Endometrial microvascular endothelial cells (primary cell): Measurements from ENCODE around the gene AP1M1. TPM values are rescaled to one million over a fixed set of nuclear protein-coding genes. Genes with fewer than 3 reads are reported as not detected.
"Not testable (repeated sequence)": the region's sequence is repeated elsewhere in the genome, so short reads cannot be mapped to it uniquely, and the experiment has no call there.

ENCODE experiments used
- in situ Hi-C: cut with HindIII; loops from 2 replicates; pipeline ENCODE4 v1.10.0; 2017; ENCODE audit warnings: low sequenced_read_pairs, low pct_unique_long_range_greater_than_20kb; ENCODE audit errors: inconsistent ontology term
- total RNA-seq: library from RNA; depleted of rRNA; stranded (reverse); fragments of >200 nt; gene quantifications from one replicate; pipeline ENCODE4 v1.2.3, GENCODE V29; 2015; ENCODE audit errors: inconsistent ontology term

Gene AP1M1
- total RNA-seq, 1 donor from 2014 or later, result 173 TPM

DNA sequence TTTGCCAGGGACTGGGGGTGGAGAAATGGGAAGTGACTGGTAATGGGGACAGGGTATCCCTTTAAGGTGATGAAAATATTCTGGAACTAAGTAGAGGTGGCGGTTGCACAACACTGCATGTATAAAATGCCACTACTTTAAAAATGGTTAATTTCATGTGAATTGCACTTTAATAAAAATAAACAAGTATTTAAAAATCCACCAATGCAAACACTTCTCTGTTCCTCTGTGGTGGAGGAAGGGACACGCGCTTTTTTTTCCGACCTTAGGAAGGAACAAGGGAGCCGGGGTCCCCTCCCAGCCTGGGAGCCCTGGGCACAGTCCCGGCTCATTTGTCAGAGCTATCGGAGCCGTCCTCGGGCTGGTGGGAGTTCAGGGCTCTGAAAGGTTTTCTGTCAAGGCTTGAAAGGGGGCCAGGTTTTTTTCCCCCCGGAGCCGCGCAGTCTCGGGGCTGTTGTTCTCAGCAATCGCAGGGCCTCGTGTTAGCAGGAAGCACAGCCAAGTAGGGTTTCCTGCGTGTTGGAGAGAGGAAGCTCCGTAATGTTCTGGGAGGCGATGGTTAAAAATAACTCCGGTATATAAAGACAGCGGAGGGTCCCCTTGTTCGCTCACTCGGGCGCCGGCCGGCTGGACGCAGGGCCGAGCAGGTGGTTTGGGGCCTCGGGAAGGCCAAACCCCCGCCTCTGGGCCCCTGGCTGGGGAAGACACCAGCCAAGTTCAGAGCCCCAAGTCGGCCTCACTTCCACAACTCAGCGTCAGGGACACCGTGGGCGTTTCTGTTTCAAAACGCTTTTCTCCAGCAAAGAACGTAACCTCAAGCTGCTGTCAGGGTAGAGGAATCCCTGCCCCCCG, 85.7 kb downstream of the AP1M1 start:
- in situ Hi-C loops, result no loop called here

DNA sequence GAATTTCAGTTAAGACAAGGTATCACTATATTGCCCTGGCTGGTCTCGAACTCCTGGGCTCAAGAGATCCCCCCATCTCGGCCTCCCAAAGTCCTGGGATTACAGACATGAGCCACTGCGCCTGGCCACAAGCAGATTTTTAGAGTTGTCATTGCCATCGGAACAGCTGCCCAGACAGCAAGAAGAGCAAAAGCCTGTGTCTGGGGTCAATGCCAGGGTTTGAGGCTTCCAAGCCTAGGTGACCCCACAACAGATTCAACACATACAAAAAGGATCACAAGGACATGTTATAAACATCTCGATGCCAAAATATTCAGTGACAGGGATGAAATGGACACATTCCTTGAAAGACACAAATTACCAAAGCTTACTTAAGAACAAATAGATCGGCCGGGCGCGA, 86.8 kb downstream of the AP1M1 start:
- in situ Hi-C loops, result no loop called here

DNA sequence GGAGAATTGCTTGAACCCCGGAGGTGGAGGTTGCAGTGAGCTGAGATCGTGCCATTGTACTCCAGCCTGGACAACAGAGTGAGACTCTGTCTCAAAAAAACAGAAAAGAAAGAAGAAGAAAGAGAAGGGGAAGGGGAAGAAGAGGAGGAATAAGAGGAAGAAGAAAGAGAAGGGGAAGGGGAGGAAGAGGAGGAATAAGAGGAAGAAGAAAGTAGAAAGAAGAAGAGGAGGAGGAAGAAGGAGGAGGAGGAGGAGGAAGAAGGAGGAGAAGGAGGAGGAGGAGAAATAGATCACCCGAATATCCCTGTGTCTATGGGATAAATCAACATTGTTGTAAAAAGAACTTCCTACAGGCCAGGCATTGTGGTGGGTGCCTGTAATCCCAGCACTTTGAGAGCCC, 87.4 kb downstream of the AP1M1 start:
- in situ Hi-C loops, result not testable (repeated sequence)

DNA sequence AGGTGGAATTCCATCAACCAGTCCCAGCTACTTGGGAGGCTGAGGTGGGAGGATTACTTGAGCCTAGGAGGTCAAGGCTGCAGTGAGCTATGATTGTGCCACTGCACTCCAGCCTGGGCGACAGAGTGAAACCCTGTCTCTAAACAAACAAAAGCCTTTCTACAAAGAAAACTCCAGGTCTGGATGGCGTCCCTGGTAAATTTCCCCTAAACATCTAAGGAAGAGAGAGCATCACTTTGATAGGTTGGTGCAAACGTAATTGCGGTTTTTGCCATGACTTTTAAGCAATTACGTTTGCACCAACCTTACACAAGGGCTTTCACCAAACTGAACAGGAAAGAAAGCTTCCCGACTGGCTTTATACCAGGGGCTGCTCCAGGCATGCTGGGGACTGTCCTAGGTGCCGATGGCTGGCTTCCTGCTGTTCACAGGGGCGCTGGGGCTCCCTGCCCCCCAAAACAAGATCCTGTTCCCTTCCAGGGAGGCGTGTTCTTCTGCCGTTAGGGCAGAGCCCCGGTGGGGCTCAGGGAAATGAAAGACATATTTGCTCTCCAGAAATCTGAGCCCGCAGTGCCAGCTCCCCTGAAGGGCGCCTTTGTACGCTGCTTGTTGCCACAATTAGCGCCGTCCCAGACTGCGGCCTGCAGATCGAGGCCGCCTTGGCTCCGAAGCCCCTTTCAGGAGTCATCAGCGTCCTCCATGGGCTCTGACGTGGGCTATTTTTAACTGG, 88.2 kb downstream of the AP1M1 start:
- in situ Hi-C loops, result no loop called here

DNA sequence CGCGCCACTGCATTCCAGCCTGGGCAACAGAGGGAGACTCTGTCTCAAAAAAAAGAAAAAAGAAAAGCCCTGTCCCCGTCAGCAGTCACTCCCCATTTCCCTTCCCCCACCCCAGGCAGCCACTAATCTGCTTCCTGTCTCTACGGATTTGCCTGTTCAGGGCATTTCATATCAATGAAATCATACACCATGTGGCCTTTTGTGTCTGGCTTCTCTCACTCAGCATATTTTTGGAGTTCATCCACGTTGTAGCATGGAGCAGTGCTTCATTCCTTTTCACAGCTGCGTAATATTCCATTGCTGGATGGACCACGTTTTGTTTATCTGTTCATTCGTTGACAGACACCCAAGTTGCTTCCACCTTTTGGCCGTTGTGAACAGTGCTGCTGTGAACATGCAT, 90.8 kb downstream of the AP1M1 start:
- in situ Hi-C loops, result no loop called here

DNA sequence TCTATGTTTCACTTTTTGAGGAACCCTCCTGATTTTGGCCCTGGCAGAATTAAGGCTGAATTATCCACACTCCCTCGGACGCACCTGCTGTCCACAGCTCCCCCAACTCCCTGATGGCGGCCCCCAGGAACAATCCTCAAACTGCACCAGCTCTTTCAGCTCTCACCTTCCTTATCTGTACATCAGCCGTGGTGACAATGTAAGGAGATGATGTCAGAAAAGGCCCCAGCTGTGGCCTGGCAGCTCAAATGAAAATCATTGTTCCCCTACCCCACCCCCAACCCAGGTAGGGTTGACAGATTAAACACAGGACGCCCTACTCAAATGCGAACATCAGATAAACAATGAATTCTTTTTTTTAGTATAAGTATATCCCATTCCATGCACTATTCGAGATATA, 91.9 kb downstream of the AP1M1 start:
- in situ Hi-C loops, result no loop called here

DNA sequence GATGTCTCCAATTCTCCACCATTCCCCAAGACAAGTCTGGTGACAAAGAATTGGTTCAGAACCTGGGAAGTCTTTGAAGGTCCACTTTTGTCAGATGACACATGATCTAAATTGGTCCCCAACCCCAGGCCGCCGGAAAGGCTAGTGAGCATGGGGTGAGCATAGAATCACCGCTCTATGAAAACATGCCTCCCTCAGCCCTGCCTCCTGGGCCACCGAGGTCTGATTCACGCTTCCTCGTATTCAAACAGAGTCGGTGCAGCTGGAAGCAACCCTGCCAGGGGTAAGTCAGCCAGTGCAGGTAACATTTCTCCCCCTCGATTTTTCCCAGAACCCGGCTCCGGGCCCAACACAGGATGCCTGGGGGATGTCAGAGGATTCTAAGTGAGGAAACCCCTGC, 93.0 kb downstream of the AP1M1 start:
- in situ Hi-C loops, result no loop called here

DNA sequence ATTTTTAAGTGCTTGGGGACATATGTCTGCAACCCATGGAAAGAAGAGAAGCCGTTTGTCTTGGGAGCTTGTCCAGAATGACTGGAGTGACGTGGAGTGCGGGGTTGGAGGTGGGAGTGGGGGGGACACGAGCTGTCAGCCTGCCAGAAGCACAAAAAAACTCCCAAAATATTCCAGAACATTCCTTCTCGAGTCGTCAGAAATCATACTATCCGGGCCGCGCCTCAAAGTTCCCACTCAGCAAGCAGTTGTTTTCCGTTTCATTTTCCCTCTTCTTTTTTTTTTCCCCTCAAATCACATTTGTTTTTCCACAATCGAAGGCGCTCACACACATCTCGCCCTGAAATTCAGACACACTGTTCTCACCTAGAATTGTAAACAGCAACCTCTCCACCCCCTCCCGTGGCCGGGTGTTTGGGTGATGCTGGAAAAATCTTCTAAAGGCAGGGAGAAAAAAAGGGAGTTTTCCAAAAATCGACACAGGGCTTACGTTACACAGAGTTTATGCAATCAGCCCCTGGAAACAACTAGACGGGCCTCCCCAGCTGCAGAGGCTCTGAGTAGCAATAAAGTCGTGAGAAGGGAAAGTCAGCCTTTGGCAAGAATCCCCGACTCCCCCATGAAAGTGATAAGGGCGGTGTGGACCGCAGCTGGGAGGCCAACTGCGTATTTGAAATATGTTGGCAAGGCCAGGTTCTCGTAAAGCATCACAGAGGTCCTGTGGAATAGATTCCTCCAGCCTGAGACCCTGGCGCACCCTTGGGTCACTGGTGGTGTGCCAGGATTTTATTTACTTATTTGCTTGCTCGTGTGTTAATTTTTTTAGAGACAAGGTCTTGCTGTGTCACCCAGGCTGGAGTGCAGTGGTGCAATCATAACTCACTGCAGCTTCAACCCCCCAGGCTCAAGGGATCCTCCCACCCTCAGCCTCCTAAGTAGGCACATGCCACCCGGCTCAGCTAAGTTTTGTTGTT, 95.7 kb downstream of the AP1M1 start:
- in situ Hi-C loops, result no loop called here

DNA sequence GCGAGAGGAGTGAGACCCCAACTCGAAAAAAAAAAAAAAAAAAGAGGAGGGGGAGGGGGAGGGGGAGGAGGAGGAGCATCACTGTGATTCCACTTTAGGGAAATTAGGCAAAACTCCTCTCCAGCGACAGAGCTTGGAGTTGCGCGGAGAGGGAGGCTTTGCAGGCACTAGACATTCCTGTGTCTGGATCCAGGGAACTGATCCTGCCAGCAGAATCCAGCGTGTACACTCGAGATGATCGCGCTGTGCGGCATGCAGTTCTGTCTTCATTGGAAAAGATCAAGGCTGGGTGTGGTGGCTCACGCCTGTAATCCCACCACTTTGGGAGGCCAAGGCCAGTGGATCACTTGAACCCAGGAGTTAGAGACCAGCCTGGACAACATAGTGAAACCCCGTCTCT, 97.3 kb downstream of the AP1M1 start:
- in situ Hi-C loops, result no loop called here

Other genes with a start within 250 kb of the AP1M1 start
- not detected for gene OR10H4, start 248.9 kb upstream of the AP1M1 start, total RNA-seq
- gene TPM4, start 121.4 kb upstream of the AP1M1 start, total RNA-seq, result 1,107 TPM
- gene RAB8A, start 86.0 kb upstream of the AP1M1 start, total RNA-seq, result 87.3 TPM
- not detected for gene HSH2D, start 54.2 kb upstream of the AP1M1 start, total RNA-seq
- not detected for gene CIB3, start 24.4 kb upstream of the AP1M1 start, total RNA-seq
- gene FAM32A, start 12.5 kb upstream of the AP1M1 start, total RNA-seq, result 104 TPM
- 8.5 TPM for gene KLF2, start 126.9 kb downstream of the AP1M1 start, total RNA-seq